ENCODE results near the gene UBE2Q2.
"Not testable (repeated sequence)": the region's sequence is repeated elsewhere in the genome, so short reads cannot be mapped to it uniquely, and the experiment has no call there.

The UBE2Q2 gene

DNA sequence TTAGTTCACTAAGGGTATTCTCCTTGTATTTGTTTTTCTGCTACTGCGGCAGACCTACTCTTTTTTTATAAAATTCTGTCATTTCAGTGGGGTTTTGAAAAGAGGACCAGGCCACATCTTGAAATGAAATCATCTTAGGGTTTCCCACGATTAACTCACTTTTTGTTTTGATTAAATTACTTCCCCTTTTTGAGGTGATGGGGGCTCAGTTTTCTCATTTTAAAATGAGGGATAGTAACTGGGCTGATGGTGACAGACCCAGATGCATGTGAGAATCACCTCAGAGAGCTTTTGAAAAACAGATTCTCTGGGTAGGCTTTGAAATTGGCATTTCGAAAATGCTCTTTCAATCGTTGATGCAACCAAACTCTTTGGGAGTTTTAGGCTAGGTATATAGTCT lies 24.2 kb downstream of the UBE2Q2 start:
- DNase-seq, result no peak

DNA sequence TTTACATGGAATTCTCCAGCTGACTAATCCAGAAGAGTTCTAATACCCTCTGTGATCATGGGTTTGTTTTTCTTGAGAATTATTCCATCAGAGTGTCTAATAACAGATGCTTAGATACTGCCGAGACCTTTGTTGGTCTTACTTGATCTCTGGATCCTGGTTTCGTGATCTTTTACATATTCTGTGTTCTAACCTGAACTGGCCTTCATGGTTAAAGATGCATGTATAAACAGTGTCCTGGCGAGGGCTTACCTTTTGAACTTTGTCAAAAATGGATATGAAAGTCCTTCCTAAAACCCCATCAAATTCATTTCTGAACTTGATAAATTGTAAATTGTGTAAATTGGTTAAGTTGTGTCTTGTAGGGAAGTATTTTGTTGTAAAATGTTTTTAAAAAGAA lies 24.8 kb downstream of the UBE2Q2 start:
- no peak for DNase-seq

DNA sequence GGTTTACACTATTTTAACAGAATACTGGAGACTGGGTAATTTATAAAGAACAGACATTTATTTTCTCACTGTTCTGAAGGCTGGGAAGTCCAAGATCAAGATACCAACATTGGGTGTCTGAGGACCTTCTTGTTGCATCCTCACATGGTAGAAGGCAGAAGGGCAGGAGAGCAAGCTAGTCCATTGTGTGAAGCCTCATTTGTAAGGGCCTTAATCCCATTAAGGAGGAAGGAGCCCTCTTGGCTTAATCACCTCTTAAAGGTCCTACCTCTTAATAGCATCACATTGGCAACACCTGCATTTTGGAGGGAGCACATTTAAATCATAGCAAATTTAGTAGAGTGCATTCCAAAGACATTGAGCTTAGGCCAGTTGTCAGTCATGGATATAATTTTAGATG lies 26.2 kb downstream of the UBE2Q2 start:
- no peak for DNase-seq

DNA sequence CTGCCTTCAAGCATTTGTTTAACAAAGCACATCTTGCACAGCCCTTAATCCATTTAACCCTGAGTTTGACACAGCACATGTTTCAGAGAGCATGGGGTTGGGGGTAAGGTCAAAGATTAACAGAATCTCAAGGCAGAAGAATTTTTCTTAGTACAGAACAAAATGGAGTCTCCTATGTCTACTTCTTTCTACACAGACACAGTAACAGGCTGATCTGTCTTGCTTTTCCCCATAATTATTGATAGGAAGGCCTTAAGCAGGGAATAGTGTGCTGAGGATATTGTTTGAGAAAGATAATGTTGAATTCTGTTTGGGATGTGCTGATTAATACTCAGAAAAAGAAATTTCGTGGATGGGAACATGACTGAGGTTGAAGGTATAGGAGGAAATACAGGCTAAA lies 28.3 kb downstream of the UBE2Q2 start:
- not testable (repeated sequence) for DNase-seq

DNA sequence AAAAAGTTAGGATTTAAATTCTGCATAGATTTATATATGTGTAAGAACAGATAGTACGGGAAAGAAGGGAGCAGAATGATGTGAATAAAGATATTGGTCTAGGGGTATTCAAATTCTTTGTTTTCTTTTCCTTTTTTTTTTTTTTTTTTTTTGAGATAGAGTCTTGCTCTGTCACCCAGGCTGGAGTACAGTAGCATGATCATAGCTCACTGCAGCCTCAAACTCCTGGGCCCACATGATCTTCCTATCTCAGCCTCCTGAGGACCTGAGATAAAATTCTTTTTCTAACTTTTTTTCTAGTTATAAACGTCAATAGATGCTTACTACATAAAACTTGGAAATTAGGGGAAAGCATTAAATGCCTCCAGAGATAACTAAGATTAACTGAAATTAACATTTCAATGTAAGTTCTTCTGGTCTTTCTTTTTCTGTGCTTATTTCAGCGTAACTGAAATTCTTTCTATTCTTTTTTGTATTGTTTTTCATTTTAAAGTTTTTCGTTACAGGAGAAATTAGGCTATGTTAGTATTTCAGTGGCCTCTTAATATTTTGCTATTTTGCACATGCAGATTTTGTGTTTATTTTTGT lies 29.2 kb downstream of the UBE2Q2 start:
- DNase-seq, result no peak

DNA sequence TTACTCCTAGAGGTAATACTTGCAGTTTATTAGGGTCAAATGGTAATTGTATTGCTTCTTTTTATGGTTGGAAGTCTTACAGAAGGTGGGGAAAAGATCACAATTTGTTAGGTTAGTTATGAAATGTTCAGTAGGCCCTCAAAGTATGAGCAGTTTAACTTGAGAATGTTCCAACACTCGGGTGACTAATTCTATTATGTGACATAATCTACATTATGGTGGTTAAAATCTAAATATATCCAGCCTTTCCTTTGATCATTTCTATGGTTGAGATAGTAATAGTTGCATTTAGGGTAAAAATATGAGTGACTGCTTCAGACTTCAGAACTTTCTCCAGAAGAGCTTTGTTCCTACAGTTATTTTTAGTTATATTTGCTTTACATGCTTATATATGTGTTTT lies 40.8 kb downstream of the UBE2Q2 start:
- DNase-seq, result no peak

DNA sequence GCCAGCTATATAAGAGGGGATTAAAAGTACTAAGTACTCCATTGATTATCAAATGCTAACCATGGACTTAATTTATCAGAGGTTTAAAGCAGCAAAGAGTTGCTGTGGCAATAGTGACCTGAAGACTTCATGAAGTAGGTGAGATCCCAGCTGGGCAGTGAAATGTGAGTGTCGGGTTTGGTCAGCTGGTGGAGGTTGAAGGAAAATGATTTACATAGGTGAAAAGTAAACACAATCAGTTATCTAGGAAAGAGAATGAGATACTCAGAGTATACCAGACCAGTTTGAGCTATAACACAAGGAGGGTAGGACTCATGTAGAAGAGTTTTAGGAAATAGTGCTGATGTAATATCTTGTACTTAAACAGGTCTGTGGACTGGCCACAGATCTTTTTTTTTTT lies 43.9 kb downstream of the UBE2Q2 start:
- DNase-seq, result no peak

DNA sequence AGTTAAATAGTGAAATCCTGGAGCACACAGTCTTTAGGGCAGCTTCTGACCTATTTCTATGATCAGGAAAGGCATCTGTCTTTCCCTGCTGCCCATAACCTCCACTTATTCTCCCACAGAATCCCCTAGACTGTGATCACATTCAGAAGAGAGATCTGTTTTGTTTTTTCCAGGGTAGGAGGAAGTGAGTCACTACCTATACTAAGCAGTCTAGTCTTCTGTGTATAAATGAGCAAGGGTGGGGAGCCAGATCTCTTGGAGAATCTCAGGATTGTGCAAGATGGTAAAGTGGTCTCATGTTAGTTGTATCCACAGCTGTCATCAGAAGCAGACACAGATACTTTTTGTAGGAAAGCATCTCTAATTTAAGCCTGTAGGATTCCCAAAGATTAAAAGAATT lies 48.6 kb downstream of the UBE2Q2 start:
- peak; percentile 20 for DNase-seq

DNA sequence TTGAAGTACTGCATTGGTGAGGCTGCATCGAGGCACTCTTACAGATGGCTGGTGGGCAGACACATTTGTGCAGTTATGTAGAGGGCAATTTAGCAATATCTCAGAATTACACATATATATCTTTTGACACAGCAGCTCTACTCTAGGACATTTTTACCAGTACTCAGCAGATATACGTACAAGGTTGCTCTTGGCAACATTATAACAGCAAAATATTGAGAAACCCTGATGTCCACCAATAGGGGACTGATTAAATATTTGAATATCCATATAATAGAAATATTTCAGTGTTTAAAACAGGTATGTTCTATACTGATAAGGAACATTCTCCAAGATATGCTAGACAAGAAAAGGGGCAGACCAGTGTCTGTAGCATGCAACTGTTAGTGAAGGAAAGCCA lies 52.5 kb downstream of the UBE2Q2 start:
- no peak for DNase-seq

DNA sequence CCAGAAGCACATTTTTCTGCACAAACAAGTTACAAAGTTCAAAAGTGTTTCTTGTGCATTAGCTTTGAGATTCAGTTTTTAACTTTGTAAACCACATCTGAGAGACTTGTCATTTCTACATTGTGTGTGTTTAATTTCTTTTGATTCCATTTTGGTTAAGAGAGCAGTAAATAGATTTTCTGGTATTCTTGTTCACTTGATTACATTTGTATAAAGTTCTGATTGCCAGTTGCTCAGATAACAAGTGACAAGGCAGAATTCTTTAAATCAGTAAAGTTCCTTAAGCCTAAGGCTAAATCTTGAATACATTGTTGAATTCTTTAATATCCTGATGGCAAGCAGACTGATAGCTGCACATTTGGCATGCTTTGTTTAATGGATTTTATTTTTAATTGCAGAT lies 57.3 kb downstream of the UBE2Q2 start:
- DNase-seq, result no peak

DNA sequence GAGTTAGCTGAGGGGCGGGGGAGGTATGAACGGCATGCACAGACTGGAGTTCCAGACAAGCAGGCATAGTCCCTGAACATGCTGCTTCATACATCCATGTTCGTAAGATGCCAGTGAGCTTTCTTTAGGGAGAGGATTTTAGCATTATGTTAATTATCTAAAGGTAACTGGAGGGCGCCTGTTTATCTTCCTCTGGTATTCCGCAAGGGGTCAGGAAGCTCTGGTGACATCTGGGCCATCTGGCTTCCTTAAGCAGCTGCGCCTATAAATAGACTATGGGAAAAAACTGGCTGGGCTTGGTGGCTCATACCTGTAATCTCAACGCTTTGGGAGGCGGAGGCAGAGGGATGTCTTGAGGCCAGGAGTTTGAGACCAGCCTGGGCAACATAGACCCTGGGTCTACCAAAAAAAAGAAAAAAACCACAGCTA lies 58.9 kb downstream of the UBE2Q2 start:
- no peak for DNase-seq

DNA sequence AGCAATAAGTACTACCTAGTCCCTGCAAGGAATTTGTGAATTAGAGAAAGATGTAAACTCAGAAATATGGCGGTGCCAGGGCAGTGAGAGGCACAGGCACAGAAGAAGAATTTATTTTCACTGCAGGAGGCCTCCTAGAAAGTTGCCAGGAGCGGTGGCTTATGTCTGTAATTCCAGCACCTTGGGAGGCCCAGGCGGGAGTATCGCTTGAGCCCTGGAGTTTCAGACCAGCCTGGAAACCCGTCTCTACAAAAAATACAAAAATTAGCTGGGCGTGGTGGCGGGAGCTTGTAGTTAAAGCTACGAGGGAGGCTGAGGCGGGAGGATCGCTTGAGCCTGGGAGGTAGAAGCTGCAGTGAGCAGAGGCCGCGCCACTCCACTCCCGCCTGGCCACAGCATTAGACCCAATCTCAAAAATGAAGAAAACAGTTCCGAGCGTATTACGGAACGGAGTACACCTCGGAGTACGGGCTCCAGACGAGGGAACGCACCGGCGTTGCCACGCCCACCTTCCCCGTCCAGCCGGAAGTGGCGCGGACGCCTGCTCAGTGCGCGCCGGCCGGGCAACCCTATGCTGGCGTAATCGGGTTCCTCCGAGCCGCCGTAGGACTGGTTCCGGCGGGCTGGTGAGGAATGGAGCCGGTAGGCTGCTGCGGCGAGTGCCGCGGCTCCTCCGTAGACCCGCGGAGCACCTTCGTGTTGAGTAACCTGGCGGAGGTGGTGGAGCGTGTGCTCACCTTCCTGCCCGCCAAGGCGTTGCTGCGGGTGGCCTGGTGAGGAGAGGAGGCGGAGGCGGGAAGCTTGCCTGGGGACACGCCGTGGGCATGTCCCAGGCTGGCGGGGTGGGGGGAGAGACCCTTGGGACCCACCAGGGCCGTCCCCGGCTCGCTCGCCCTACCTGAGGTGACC lies 60.3 kb downstream of the UBE2Q2 start, which contains the start of gene FBXO22:
Gene FBXO22, plus strand, starts transcription at position 548 of the 909 bp plus-strand sequence. Its CDS starts 86 bp downstream, at position 634.
- peak; percentile 94 for DNase-seq

DNA sequence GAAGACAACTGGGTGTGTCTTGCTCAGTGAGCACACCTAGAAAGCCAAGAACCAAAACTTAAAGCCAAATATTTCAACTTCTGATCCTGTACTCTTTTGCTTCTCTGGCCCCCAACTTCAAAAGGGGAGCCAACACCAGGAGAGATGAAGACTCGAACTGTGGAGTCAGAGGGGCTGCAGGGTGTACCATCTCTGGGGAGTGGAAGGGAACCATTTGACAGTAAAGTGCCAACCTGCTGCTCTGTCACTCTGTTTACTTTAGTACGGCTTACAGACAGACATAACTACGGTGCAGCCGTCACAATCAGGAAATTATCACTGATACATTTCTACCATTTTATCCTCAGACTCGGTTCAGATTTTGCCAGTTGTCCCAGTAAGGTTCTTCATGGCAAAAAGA lies 62.0 kb downstream of the UBE2Q2 start:
- DNase-seq, result no peak

DNA sequence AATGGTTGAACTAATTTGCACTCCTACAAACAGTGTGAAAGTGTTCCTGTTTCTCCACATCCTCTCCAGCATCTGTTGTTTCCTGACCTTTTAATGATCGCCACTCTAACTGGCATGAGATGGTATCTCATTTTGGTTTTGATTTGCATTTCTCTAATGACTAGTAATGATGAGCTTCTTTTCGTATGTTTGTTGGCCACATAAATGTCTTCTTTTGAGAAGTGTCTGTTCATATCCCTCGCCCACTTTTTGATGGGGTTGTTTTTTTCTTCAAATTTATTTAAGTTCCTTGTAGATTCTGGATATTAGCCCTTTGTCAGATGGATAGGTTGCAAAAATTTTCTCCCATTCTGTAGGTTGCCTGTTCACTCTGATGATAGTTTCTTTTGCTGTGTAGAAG lies 67.1 kb downstream of the UBE2Q2 start:
- DNase-seq, result not testable (repeated sequence)

DNA sequence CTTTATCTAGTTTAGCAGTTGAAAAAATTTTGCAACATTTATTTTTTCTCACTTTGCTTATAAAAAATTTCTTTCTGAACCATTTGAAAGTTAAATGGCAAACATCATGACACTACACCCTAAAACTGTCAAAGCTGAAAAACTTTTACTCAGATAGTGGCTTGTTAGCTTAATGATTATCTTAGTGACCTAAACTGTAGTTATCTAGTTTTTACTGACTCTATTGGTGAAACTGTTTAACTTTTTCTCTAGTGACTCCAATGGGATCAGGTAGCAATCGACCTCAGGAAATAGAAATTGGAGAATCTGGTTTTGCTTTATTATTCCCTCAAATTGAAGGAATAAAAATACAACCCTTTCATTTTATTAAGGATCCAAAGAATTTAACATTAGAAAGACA lies 73.7 kb downstream of the UBE2Q2 start:
- DNase-seq, result no peak

DNA sequence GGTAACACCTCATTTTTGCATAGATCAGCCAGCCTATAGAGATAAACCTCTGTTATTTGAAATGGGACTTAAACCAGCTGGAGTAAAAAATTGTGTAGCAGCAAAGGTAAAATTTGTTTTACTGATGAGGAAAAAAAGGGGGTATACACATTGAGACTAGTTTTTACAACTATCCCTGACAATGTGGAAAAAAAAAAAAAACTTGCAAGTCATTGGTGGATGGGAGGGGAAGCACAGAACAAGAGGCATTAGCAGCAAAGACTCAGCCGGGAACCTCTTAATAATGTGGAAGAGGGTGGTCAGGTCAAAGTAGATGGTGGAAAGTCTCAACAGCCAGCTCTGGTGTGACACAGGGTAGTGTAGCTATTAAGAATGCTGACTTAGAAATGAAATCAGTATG lies 74.9 kb downstream of the UBE2Q2 start:
- no peak for DNase-seq

DNA sequence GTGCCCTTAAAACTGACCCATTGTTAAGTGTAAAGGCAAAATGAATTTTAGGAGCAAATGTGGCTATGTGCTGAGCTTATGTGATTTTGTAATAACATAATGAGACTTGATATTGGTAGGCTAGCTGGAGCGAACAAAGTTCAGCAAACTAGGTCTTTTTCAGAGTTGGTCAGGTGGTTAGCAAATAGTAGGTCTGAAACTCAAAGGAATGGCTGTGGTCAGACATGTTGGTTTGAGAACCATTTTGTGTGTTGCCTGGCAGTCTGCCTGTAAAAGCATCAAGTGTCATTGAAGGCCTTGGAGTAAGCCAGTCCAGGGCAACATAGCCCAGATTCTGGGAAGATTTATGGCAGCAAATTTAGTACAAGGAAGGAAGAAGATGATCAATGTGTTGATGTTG lies 76.8 kb downstream of the UBE2Q2 start:
- no peak for DNase-seq

DNA sequence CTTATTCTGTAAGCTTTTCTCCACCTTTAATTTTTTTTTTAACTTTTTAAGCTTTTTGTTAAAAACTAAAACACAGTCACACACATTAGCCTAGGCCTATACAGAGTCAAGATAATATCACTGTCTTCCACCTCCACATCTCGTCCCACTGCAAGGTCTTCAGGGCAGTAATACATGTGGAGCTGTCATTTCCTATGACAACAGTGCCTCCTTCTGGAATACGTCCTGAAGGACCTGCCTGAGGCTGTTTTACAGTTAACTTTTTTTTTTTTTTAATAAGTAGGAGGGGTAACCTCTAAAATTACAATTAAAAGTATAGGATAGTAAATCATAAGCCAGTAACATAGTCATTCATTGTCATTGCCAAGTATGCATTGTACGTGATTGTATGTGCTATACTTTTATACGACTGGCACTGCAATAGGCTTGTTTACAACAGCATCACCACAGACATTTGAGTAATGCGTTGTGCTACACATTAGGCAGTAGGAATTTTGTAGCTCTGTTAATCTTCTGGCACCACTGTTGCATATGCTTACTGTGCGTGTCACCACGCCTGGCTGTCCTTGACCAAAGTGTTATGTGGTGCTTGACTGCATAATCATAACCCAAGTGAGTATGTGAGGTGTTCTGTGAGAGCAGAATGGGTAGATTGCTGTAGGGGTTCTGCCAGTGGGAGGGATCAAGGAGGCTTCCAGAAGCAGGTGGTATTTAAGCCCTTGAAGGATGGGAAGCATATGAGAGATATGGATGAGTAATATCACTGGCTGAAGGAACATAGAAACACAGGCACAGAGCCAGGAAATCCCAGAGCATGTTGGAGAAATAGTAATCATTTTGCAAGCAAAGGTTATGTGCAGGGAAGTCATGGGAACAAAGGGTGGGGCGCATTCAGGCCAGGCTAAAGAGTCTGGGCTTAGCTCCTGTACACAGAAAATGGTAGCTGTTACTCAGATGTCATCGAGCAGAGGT lies 78.8 kb downstream of the UBE2Q2 start:
- DNase-seq, result peak; percentile 22

DNA sequence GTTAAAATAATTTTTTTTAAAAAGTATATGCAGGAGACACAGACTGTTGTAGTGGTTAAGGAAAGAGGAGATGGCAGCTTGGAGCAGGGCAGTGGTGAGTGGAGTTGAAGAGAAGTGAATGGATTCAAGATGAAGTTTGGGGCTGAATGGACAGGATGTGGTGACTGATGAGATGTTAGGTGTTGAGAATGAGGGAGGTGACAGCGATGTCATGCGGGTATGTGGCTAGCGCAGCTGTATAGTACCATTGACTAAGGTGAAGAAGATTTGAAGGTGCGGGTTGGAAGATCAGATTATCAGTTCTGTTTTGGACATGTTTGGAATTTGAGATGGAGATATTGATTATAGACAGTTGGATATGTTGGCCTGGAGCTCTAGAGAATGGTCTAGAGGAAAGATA lies 80.5 kb downstream of the UBE2Q2 start:
- DNase-seq, result peak; percentile 35

DNA sequence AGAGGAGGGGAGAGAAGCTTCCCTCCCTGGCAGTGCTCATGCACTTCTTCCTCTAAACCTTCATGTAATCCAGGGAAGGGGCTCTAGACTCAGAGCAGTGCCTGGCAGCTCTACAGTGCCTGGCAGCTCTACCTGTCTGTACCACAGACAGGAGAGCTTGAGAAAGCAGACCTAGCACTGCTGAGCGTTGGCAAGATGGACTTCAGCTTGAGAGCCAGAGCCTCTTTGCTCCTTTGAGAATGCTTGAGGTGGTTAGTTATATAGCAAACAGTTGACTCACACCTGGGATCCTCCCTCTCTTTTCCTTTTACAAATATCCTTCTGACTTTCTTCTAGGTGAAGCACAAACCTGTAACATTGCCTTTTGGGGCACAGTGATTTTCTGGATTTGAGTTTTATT lies 81.3 kb downstream of the UBE2Q2 start:
- no peak for DNase-seq

DNA sequence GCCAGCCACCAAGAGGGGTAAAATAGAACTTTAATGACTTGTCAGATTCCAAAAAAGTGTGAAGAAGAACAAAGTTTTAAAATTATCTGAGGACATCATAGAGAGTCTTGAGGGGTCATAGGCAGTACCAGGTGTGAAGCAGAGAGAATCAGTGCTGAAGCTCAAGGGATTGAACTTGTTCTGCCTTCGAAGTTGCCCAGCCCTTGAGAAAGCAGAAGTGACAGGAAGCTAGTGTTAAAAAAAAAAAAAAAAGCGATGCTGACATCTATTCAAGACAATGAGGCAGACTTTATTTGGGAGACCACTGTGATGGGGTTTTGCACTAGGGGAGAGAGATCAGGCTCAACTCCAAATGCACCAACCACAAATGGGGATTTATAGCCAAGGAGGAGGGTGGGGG lies 82.2 kb downstream of the UBE2Q2 start:
- no peak for DNase-seq

DNA sequence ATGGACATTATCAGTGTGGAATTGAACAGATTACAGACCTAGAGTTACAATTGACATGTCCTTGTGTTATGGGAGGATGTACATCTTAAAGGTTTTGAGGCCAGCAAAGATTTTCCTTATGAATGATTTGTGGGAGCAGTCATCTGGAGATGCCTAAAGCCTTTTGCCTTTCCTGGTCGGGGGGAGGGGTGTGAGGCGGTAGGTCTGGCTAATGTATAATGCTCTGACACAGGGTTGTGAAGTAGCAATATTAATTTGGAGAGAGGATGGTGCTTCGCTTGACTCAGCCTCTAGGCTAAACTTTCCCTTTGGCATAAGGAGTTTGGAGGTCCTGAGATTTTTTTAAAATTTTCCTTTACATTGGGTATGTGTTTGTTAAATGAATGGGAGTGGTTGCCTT lies 83.7 kb downstream of the UBE2Q2 start:
- no peak for DNase-seq

DNA sequence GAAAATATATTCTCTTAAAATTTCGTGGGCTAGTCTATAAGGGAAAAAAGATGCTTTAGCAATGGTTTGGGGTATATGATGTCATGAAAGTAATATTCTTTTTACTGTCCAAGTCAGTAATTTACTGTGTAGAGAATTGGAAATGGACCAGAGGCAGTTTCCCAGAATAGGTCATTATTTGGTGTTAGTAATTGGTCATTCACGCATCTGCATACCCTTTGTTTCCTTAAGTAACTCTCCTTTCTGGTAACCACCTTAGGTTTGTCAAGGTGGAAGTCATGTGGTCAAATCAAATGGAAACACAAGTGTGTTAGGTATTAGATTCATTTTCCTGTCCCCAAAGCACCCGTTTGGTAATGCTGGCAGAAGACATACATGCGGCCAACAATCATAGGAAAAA lies 84.4 kb downstream of the UBE2Q2 start:
- no peak for DNase-seq

Data from activated CD4-positive, alpha-beta T cell treated with anti-CD3 and anti-CD28 coated beads, Interleukin-2, amount 50 U/mL, for 16 hours (primary cell).